NCI-H1694 (cell line): ENCODE results near the gene DCAF17.
"Not testable (repeated sequence)": the region's sequence is repeated elsewhere in the genome, so short reads cannot be mapped to it uniquely, and the experiment has no call there.

Experiments used
- DNase-seq: peaks from one replicate; lab custom pipeline; 2025; lab: John Stamatoyannopoulos, UW

Gene DCAF17

DNA sequence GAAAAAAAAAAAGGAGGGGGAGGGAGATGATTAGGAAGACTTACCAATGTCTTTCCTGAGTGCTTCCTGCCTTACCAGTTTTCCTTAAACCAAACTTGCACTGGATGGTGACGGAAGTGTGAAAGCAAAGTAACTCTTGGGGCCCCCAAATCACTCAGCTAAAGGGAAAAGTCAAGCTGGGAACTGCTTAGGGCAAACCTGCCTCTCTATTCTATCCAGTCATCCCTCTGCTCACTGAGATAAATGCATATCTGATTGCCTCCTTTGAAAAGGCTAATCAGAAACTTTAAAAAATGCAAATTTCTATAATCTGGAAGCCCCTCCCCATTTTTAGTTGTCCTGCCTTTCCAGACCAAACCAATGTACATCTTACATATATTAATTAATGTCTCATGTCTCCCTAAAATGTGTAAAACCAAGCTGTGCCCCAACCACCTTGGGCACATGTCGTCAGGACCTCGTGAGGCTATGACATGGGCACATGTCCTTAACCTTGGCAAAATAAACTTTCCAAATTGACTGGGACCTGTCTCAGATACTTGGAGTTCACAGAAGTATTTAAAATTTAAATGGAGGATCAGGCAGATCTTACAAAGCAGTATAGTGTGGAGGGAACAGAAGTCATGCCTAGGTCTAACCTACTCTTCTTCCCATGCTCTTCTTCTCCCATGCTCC lies 81.0 kb downstream of the DCAF17 start:
- DNase-seq: no peak

GRCh38 chr2:171515672-171516298 lies 81.8 kb downstream of the DCAF17 start:
- DNase-seq: no peak

DNA sequence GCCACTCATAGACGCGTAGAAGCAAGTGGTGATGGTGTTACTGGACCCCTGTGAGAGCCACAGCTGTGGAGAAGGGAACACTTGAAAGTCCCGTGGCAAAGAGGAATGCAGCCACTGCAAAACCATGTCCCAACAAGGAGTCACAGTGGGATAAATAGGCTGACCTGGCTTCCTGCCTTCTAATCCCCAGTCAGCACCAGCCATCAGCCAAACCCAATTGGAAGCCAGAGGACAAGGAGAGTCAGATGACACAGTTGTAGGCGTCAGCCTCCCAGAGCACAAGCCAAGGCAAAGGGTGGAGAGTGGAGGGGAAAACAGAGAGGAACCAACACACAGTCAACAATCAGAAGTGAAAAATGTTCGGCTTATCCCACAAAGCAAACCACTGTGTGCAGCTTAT lies 82.8 kb downstream of the DCAF17 start:
- no peak for DNase-seq

GRCh38 chr2:171520471-171520870 lies 86.4 kb downstream of the DCAF17 start:
- no peak for DNase-seq

DNA sequence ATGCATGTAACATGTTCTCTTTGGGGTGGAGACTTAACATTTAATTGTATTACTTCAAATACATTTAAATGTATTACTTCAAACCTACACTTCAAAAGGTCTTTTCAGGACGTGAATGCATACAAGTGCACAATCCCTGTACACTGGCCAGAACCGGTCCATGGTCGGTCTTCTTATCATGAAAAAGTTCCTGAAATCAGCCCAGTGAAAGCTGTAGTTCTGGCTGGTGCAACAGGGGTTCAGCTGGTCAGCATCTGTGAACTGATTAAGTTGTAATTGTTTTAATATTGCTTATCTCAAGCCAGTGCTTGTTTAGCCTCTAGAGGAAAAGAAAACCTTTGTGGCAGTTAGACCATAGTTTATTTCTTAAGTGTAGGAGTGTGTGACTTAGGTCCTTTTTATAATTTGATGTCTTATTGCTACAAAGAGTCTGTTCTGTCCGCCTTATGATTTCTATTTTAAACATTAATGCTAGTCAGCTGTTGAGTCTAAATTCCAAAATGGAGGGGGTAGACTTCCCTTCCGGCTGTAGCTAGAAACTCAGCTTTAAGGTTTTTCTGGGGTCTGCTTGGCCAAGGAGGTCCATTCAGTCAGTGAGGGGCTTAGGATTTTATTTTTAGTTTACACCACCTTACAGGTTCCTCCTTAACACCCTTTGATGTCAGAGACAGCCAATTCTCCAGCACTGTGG lies 87.5 kb downstream of the DCAF17 start:
- no peak for DNase-seq

- no peak for DNase-seq
Observed at GRCh38 chr2:171522052-171522787, 88.2 kb downstream of the DCAF17 start, which contains the start of gene CYBRD1. CYBRD1 (plus strand) TSS chr2:171522474; CDS start chr2:171522546, 72 bp downstream.

DNA sequence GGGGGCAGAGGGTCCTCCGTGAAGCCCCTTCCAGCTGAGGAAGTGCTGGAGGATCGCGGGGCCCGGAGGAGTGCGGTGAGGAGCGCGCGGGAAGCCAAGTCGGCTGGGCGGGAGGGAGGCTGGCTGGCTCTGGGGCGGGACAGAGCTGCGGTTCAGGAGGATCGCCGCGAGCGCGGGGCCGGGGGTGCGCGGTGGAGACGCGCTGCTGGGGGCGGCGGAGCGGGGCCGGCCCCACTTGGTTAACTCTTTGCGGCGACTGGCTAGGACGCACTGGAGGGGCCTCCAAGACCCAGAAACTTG lies 88.7 kb downstream of the DCAF17 start:
- DNase-seq: no peak

- no peak for DNase-seq
Observed at GRCh38 chr2:171523088-171524017, 89.3 kb downstream of the DCAF17 start.

GRCh38 chr2:171524018-171524401 lies 90.0 kb downstream of the DCAF17 start:
- no peak for DNase-seq

DNA sequence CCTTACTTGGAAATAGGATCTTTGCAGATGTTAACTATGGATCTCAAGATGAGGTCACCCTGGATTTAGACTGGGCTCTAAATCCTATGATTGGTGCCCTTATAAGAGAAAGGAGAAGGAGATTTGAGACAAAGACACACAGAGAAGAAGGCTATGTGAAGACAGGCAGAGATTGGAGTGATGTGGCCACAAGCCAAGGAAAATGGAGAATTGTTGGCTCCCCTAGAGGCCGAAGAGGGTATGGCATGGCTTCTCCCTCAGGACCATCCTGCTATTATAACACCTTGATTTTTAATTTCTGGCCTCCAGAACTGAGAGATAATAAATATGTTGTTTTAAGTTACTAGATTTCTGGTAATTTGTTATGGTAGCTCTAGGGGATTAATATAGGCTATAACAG lies 95.9 kb downstream of the DCAF17 start:
- no peak for DNase-seq

DNA sequence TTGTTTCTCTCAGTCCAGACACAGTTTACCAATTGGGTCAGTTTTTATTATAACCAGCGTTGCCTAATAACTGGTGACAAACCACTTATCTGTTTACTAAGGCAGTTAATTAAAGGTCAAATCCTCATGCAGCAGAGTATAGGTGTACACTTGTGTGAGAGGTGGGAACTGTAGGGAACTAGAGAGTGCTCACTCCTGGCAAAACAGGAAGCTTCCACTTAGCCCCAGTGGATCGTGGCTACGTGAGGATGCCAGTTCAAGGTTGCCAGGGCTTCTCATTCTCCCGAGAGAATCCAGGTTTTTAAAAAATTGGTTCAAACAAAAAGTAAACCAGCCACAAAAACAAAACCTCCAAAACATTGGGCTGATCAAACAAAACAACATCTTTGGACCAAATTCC lies 96.4 kb downstream of the DCAF17 start:
- no peak for DNase-seq

DNA sequence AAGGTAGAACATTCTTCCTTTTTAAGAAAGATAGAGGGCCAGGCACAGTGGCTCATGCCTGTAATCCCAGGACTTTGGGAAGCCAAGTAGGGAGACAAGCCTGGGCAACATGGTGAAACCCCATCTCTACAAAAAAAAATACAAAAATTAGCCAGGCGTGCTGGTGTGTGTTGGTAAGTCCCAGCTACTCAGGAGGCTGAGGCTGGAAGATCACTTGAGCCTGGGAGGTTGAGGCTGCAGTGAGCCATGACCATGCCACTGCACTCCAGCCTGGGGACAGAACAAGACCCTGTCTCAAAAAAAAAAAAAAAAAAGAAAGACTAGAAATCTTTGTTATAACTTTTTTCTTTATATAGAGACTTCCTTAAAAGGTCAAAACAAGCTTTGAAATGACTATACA lies 96.8 kb downstream of the DCAF17 start:
- not testable (repeated sequence) for DNase-seq

- DNase-seq: no peak
Observed at GRCh38 chr2:171531291-171531690, 97.3 kb downstream of the DCAF17 start.

DNA sequence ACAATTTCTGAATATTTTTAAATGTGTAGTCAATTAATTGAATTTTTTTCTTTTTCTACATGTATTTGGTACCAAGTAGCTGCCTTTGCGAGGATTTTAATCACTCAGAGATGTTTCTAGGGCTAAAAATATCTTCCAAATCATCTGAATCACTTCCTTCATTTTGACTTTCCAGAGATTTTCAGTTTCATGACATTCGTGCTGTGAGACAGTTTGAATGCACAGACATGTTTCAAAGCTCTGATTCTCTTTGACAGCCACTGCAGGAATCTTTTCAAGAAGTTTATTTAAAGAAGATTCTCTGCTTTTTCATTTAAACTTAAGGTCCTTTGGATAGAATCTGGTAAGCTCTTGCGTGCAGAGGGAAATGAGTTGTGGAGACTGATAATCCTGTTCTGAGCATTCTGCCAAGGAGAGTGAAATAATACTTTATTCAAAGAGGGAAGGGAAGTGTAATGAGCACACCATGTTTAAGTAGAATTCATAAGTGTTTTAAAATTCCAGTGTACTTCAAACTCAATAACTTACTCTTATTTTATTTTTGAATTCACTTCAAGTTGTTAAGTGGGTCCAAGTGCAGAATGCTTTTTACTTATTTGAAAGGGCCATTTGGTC lies 97.9 kb downstream of the DCAF17 start:
- DNase-seq: no peak

DNA sequence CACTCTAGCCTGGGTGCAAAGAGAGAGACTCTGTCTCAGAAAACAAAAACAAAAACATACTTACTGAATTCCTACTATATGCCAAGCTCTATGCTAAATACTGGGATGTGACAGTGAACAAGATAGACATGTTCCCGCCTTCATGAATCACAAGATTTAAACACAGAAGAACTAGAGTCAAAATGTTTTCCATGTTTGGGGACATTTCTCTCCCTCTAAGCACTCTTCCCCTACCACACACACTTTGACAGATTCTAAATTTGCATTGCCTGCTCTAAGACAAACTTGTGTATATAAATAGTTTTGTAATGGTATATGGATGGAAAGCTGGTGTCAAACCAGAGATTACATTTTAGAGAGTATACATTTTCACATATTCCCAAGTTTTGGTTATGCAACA lies 99.3 kb downstream of the DCAF17 start:
- no peak for DNase-seq
